MCF 10A (cell line): ENCODE measurements around the gene ZC3H11A. TPM values are rescaled to one million over a fixed set of nuclear protein-coding genes. Genes with fewer than 3 reads are reported as not detected.

ENCODE experiments used
- BruUV-seq: library from RNA; stranded (reverse); fragments of 400-500 nt; replicated peaks from 2 replicates; lab custom pipeline; 2021; lab: Mats Ljungman, UMichigan
- CTCF ChIA-PET: fragments of 300-600 bp; sonication (Branson Sonifier 250); formaldehyde crosslinking; extraction: SDS; loops from one replicate; lab custom pipeline; 2021; ENCODE audit warnings: antibody characterized with exemption, inconsistent platforms; lab: Yijun Ruan, JAX
- POLR2A ChIA-PET: fragments of 300-600, 350-650 bp; sonication (Branson Sonifier 250); formaldehyde crosslinking; extraction: SDS; loops from one replicate; lab custom pipeline; 2020; ENCODE audit warnings: antibody characterized with exemption, inconsistent platforms; lab: Yijun Ruan, JAX
- DNase-seq: peaks from one replicate; pipeline ENCODE4 v3.0.0-alpha.2; 2018; ENCODE audit not compliant: unreplicated experiment
- H3K27ac Mint-ChIP-seq: one replicate; pipeline ENCODE4 v1.8.0; 2022; ENCODE audit warnings: mild to moderate bottlenecking, low read depth, mixed read lengths; ENCODE audit not compliant: unreplicated experiment
- H3K27me3 Mint-ChIP-seq: one replicate; pipeline ENCODE4 v1.8.0; 2022; ENCODE audit warnings: mixed read lengths; ENCODE audit not compliant: insufficient read depth, unreplicated experiment
- H3K36me3 Mint-ChIP-seq: one replicate; pipeline ENCODE4 v1.8.0; 2022; ENCODE audit warnings: mild to moderate bottlenecking, moderate library complexity, mixed read lengths; ENCODE audit not compliant: insufficient read depth, unreplicated experiment
- H3K4me1 Mint-ChIP-seq: one replicate; pipeline ENCODE4 v1.8.0; 2022; ENCODE audit warnings: mixed read lengths; ENCODE audit not compliant: insufficient read depth, unreplicated experiment
- H3K4me3 Mint-ChIP-seq: one replicate; pipeline ENCODE4 v1.8.0; 2022; ENCODE audit warnings: mild to moderate bottlenecking, moderate library complexity, mixed read lengths; ENCODE audit not compliant: unreplicated experiment
- H3K9me3 Mint-ChIP-seq: one replicate; pipeline ENCODE4 v1.8.0; 2022; ENCODE audit warnings: mixed read lengths; ENCODE audit not compliant: unreplicated experiment
- CTCF ChIP-seq: fragments of 200-600 bp; IDR thresholded peaks from one replicate; pipeline ENCODE4 v1.8.0; 2022; ENCODE audit warnings: antibody characterized with exemption, mild to moderate bottlenecking; ENCODE audit not compliant: unreplicated experiment
- intact Hi-C: fragments of 100-400 bp; cut with micrococcal nuclease; formaldehyde crosslinking; loops from 2 replicates; pipeline ENCODE4 v1.14.1; 2022
- total RNA-seq: library from RNA; stranded (reverse); gene quantifications from 2 replicates; pipeline ENCODE4 v1.2.3, GENCODE V29; 2022

ZC3H11A gene
- total RNA-seq, 1 experiment from 2014 or later = 156 TPM

DNA sequence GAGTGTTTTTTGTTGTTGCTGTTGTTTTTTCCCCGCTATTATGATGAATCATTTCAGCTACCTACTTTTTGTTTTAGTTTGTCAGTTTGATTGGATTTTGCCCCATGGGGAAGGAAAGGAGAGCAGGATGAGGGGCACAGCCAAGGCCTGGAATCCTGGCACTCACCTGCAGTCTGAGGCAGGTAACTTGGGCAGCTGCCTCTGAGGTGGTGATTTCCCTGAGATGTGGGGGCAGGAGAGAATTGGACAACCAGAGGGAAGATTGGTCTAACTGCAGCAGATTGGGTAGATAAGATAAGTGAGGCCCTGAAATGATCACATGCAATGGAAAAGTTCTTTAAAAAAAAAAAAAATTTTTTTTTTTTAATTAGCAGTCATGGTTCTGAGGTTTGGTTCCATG lies 31.9 kb upstream of the ZC3H11A start:
- Mint-ChIP-seq H3K36me3 (peaks cover 10% of the 10 kb centered on the region), H3K4me3 (no peak overlapping the region), H3K27ac (no peak overlapping the region), H3K9me3 (no peaks in the 10 kb centered on the region), H3K27me3 (no peaks in the 10 kb centered on the region), H3K4me1 (peaks cover 11% of the 10 kb centered on the region)
- no TSS peak for BruUV-seq
- ChIA-PET POLR2A (interaction anchor here (0.6 to 2.8 kb wide), 4 partner anchors 8 to 938 kb away, joined by 3 to 8 read pairs (median 3); no protein-coding TSS in a partner anchor), CTCF (interaction anchor here (0.7 to 1.1 kb wide), 2 partner anchors 63 to 352 kb away, joined by 3 to 4 read pairs; no protein-coding TSS in a partner anchor)
- intact Hi-C loops = no loop called here
- TF ChIP-seq CTCF = no peak
- DNase-seq = no peak

- BruUV-seq = no TSS peak
- intact Hi-C loops = no loop called here
- TF ChIP-seq CTCF = no peak
- Mint-ChIP-seq H3K27me3 (no peaks in the 10 kb centered on the region), H3K4me1 (peaks cover 20% of the 10 kb centered on the region), H3K4me3 (no peak overlapping the region), H3K36me3 (peaks cover 8% of the 10 kb centered on the region), H3K27ac (no peak overlapping the region), H3K9me3 (no peaks in the 10 kb centered on the region)
- POLR2A ChIA-PET = interaction anchor here (0.5 to 2.8 kb wide), 7 partner anchors 9 to 937 kb away, joined by 3 to 8 read pairs (median 3); no protein-coding TSS in a partner anchor
- CTCF ChIA-PET = interaction anchor here (0.6 to 1.4 kb wide), 8 partner anchors 12 to 1379 kb away, joined by 3 to 8 read pairs (median 4); no protein-coding TSS in a partner anchor
- DNase-seq = no peak
Observed at GRCh38 chr1:203764105-203765028, 31.1 kb upstream of the ZC3H11A start.

GRCh38 chr1:203765029-203765837 lies 30.2 kb upstream of the ZC3H11A start, which contains the start of gene LAX1:
Gene LAX1, plus strand, starts transcription at chr1:203765183. Its CDS starts 383 bp downstream, at chr1:203765566.
- DNase-seq = no peak
- no peak for TF ChIP-seq CTCF
- H3K36me3 Mint-ChIP-seq = peaks cover 7% of the 10 kb centered on the region
- no peak within 1 kb of the TSS for H3K27ac Mint-ChIP-seq
- intact Hi-C loops = no loop called here
- no TSS peak for BruUV-seq
- no peaks in the 10 kb centered on the region for H3K9me3 Mint-ChIP-seq
- no peak within 1 kb of the TSS for H3K4me3 Mint-ChIP-seq
- POLR2A ChIA-PET = interaction anchor here (0.5 to 2.8 kb wide), 3 partner anchors 31 to 434 kb away, joined by 3 to 8 read pairs (median 4); no protein-coding TSS in a partner anchor
- no peaks in the 10 kb centered on the region for H3K27me3 Mint-ChIP-seq
- H3K4me1 Mint-ChIP-seq = peaks cover 26% of the 10 kb centered on the region
- CTCF ChIA-PET = interaction anchor here (0.6 to 1.4 kb wide), 10 partner anchors 11 to 1380 kb away, joined by 3 to 8 read pairs (median 4); no protein-coding TSS in a partner anchor
